Thyroid gland (tissue), 4 donors: ENCODE data around the gene BMP6. TPM values are rescaled to one million over a fixed set of nuclear protein-coding genes. Genes with fewer than 3 reads are reported as not detected.

Source experiments
- DNase-seq, 2 donors: peaks; one replicate each; pipeline ENCODE4 v3.0.0-alpha.2; 2019
- H3K27ac ChIP-seq, 3 donors: fragments of 200-600 bp; sonication (generic); 1 replicate in 2 of 3; 2 replicates in 1 of 3; pipeline ENCODE4 v1.5.1; 2016 to 2019; ENCODE audit warnings: mild to moderate bottlenecking in 1 of 3, moderate library complexity in 1 of 3
- H3K27me3 ChIP-seq: fragments of 200-600 bp; sonication (generic); one replicate; pipeline ENCODE4 v1.5.1; 2019
- H3K36me3 ChIP-seq, 2 donors: fragments of 200-600 bp; sonication (generic); one replicate each; pipeline ENCODE4 v1.5.1; 2016 to 2019
- H3K4me1 ChIP-seq, 2 donors: fragments of 200-600 bp; sonication (generic); one replicate each; pipeline ENCODE4 v1.5.1; 2017 to 2019
- H3K4me3 ChIP-seq, 3 donors: fragments of 200-600 bp; sonication (generic); replicated peaks in 1 of 3; 1 replicate in 2 of 3; 2 replicates in 1 of 3; pipeline ENCODE4 v1.5.1; 2016; ENCODE audit warnings: mild to moderate bottlenecking in 1 of 3
- H3K9me3 ChIP-seq: fragments of 200-600 bp; sonication (generic); one replicate; pipeline ENCODE4 v1.5.1; 2017
- POLR2A ChIP-seq, 2 donors: fragments of 450-650 bp; IDR thresholded peaks; one replicate each; pipeline ENCODE4 v1.6.1; 2017; ENCODE audit warnings: antibody characterized with exemption in 2 of 2, mild to moderate bottlenecking in 2 of 2, moderate library complexity in 1 of 2
- WGBS, 2 donors: methylation state at CpG; one replicate each; pipeline ENCODE4 v1.1.5; 2017; 5-methylcytosine and 5-hydroxymethylcytosine counted together
- intact Hi-C: fragments of 100-400 bp; cut with DNase I; formaldehyde crosslinking; loops from one replicate; pipeline ENCODE4 v1.15.1; 2023
- total RNA-seq, 4 donors: library from RNA; depleted of rRNA; stranded (reverse); fragments of >200 nt; gene quantifications; one replicate each; pipeline ENCODE4 v1.2.3, GENCODE V29; 2016
- TF ChIP-seq, protein P1 (sequence below), 6 experiments: fragments of 200-600 bp in 3 of 6; fragments of 450-650 bp in 3 of 6; sonication (generic) in 3 of 6; IDR thresholded peaks; one replicate each; pipeline ENCODE4 v1.5.1; 2016 to 2019; ENCODE audit warnings: antibody characterized with exemption in 6 of 6, mild to moderate bottlenecking in 2 of 6, inconsistent platforms in 1 of 6, moderate library complexity in 1 of 6

The BMP6 gene
- total RNA-seq, 4 donors from 2014 or later, result 0.78 to 3.1 (median 1.9) TPM

DNA sequence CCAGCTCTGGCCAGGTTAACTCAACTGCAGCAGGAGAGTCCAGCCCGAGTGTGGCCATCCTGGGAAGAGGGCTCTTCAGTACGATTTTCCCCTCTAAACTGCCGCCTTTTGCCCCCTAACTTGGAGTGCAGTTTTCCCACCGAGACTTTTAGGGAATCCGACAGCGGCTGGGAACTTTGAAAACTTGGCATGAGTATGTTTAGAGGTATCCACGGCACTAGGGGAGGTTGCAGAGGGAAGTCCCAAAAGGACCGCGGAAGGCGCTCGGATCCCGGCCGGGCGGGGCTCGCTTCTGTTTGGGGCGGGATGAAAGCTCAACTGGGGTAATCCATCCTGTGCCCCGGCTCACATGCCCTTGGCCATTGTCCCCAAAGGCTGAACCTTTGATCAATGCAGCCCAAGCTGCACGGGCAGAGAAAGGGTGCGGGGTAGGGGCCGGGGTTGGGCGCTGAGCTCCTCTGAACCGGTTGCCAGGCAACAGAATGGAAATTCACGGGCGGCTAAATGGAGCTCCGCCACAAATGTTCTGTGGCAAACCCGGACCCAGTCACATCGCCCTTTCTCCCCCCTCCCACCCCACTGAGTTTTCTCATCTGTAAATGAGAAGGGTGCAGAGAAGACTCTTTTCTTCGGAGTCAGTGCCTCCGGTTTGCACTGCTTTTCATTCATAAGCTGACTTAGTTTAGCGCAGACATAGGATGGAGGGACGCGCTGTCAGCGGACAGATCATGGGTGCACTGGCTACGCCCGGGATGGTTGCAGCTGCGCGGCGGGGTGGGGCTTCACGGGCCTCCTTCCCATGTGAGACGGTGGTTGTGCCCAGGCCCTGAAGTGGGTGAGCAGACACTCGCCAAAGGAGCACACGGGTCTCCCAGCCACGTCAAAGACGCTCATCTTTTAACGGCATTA is 2.3 kb downstream of the BMP6 start:
- TF ChIP-seq, protein P1, sequence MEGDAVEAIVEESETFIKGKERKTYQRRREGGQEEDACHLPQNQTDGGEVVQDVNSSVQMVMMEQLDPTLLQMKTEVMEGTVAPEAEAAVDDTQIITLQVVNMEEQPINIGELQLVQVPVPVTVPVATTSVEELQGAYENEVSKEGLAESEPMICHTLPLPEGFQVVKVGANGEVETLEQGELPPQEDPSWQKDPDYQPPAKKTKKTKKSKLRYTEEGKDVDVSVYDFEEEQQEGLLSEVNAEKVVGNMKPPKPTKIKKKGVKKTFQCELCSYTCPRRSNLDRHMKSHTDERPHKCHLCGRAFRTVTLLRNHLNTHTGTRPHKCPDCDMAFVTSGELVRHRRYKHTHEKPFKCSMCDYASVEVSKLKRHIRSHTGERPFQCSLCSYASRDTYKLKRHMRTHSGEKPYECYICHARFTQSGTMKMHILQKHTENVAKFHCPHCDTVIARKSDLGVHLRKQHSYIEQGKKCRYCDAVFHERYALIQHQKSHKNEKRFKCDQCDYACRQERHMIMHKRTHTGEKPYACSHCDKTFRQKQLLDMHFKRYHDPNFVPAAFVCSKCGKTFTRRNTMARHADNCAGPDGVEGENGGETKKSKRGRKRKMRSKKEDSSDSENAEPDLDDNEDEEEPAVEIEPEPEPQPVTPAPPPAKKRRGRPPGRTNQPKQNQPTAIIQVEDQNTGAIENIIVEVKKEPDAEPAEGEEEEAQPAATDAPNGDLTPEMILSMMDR (IDR thresholded peaks at IDR 0.05), result no peak
- no peak for TF ChIP-seq POLR2A (IDR thresholded peaks at IDR 0.05)

DNA sequence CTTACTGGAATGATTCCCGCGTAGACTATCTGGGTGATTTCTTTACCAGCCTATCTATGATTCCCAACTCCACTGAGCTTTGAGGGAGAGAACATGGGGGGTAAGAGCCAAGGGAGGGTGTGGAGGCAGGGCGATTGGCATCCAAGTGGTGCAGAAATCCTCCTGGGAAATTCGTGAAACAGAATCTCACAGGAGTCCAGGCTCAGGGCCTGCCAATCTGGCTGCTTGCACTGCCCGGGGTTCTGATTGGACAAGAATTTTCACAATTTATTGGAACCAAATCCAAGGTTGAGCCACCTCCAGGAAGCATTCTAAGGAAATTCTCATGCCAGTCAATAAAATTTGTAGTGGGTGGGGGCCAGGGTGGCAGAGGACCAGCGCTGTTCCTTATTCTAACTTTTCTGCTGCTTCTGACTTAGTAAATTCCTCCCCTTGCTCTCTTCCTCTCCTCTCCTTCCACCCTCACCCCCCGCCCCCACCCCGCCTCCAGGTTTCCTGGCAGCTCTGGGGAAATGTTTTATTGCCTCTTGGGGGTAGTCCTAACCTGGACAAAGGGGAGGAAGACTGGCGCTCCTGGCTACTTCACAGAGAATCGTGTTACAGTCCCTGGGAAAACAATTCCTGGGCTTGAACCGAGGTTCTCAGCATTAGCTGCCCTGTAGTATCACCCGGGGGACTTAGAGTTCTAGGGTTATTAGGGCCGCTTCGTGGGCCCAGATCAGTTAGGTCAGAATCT is 3.1 kb downstream of the BMP6 start:
- WGBS, 2 donors, result 34 to 54% methylated on average over 14 of the region's 14 CpGs
- DNase-seq, result no peak
- intact Hi-C loops, result loop anchor here (5.0 kb wide), 1 partner anchor 178 kb away; no protein-coding TSS in a partner anchor

More for the DNA sequence above, 2.3 kb downstream of the BMP6 start:
- peak in 1 of 2 donors; percentile 4 for DNase-seq
- Histone ChIP-seq H3K27ac (no peak overlapping the region), H3K27me3 (peaks cover 35% of the 10 kb centered on the region), H3K4me3 (peak overlapping the region in 1 of 3 donors; percentile 22), H3K9me3 (no peaks in the 10 kb centered on the region), H3K4me1 (peaks cover 12 to 30% of the 10 kb centered on the region in 2 donors), H3K36me3 (no peaks in the 10 kb centered on the region)
- WGBS, 2 donors, result 3 to 4% methylated on average over 44 to 45 of the region's 45 CpGs
- intact Hi-C loops, result loop anchor here (5.0 kb wide), 1 partner anchor 179 kb away; no protein-coding TSS in a partner anchor

DNA sequence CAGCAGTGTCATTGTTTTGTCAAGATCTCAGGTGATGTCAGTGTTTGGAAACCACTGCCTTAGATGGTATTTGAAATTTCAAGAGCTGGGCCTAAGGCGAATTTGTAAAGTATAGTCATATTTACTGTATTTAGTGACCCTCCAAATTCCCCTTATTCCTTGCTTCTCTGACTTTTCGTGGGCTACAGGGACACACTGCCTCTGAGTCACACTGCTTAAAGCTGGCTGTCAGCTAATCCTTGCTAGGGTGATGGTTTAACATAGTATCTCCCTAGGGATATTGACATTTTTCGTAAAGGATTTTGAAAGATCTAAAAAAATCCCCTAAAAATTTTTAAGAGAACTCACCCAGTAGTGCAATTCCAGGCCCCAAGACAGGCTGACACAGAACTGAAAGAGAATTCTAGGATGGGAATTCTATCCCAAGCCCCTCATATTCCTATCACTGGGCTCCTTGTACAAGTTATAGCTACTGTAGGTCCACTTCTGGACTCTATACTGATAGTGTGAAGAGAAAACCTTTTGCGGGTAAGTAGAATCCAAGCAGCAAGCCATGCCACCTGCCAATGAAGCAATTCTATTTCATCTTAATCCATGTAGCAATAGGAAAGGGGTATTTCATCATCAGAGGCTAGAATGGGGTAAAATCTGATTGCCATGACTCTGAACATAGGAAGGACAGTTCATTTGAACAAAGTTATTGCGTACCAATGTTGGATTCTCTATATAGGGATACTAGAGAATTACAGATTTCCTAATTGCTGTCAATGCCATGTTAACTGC is 4.3 kb downstream of the BMP6 start:
- peaks cover 12 to 30% of the 10 kb centered on the region in 2 donors for H3K4me1 ChIP-seq
- no peaks in the 10 kb centered on the region for H3K9me3 ChIP-seq
- 92 to 94% methylated on average over 5 of the region's 5 CpGs for WGBS, 2 donors
- H3K36me3 ChIP-seq, result no peaks in the 10 kb centered on the region
- intact Hi-C loops, result no loop called here
- H3K27ac ChIP-seq, result no peak overlapping the region
- peaks cover 39% of the 10 kb centered on the region for H3K27me3 ChIP-seq
- H3K4me3 ChIP-seq, result no peak overlapping the region
- no peak for TF ChIP-seq POLR2A (IDR thresholded peaks at IDR 0.05)
- TF ChIP-seq, protein P1 (IDR thresholded peaks at IDR 0.05), result no peak
- DNase-seq, result no peak

More for the DNA sequence above, 3.1 kb downstream of the BMP6 start:
- TF ChIP-seq, protein P1 (IDR thresholded peaks at IDR 0.05), result no peak
- TF ChIP-seq POLR2A (IDR thresholded peaks at IDR 0.05), result no peak
- peaks cover 39% of the 10 kb centered on the region for H3K27me3 ChIP-seq
- no peaks in the 10 kb centered on the region for H3K36me3 ChIP-seq
- H3K9me3 ChIP-seq, result no peaks in the 10 kb centered on the region
- H3K4me3 ChIP-seq, result no peak overlapping the region
- H3K27ac ChIP-seq, result no peak overlapping the region
- peaks cover 12 to 30% of the 10 kb centered on the region in 2 donors for H3K4me1 ChIP-seq

DNA sequence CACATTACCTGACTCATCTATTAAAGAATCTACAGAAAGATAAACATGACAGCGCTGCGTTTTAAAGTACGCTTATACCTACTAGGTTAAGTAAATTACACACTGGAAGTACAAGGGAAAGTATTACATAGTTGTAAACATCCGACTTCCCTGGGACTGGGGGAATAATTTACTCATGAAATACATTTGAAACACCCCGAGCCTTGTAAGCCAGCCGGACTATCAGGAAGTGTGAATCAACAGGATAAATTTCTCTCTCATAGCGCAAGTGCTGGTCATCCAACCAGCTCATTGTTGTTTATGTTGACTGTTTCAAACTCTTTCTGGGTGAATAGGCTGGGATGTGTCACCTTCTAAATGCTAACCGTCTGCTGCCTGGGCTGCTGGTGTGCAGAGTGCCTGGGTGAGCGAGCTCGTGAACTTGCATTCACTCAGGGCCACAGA is 4.9 kb downstream of the BMP6 start:
- no peak for DNase-seq
- 84 to 86% methylated on average over 10 of the region's 10 CpGs for WGBS, 2 donors
- intact Hi-C loops, result no loop called here

More for the DNA sequence above, 4.9 kb downstream of the BMP6 start:
- peaks cover 12 to 30% of the 10 kb centered on the region in 2 donors for H3K4me1 ChIP-seq
- no peak overlapping the region for H3K27ac ChIP-seq
- no peaks in the 10 kb centered on the region for H3K9me3 ChIP-seq
- peaks cover 39% of the 10 kb centered on the region for H3K27me3 ChIP-seq
- H3K4me3 ChIP-seq, result no peak overlapping the region
- no peak for TF ChIP-seq POLR2A (IDR thresholded peaks at IDR 0.05)
- TF ChIP-seq, protein P1 (IDR thresholded peaks at IDR 0.05), result no peak
- no peaks in the 10 kb centered on the region for H3K36me3 ChIP-seq
